SH-SY5Y (cell line): ENCODE results near the gene ATP5ME.

Source experiments
- GATA2 ChIP-seq: IDR thresholded peaks from 2 replicates; pipeline ENCODE4 v1.6.1; 2011; ENCODE audit warnings: mild to moderate bottlenecking, low read depth, low read length
- GATA3 ChIP-seq: IDR thresholded peaks from 2 replicates; pipeline ENCODE4 v1.6.1; 2011; ENCODE audit warnings: low read depth, mild to moderate bottlenecking, low read length, moderate library complexity

Gene ATP5ME

DNA sequence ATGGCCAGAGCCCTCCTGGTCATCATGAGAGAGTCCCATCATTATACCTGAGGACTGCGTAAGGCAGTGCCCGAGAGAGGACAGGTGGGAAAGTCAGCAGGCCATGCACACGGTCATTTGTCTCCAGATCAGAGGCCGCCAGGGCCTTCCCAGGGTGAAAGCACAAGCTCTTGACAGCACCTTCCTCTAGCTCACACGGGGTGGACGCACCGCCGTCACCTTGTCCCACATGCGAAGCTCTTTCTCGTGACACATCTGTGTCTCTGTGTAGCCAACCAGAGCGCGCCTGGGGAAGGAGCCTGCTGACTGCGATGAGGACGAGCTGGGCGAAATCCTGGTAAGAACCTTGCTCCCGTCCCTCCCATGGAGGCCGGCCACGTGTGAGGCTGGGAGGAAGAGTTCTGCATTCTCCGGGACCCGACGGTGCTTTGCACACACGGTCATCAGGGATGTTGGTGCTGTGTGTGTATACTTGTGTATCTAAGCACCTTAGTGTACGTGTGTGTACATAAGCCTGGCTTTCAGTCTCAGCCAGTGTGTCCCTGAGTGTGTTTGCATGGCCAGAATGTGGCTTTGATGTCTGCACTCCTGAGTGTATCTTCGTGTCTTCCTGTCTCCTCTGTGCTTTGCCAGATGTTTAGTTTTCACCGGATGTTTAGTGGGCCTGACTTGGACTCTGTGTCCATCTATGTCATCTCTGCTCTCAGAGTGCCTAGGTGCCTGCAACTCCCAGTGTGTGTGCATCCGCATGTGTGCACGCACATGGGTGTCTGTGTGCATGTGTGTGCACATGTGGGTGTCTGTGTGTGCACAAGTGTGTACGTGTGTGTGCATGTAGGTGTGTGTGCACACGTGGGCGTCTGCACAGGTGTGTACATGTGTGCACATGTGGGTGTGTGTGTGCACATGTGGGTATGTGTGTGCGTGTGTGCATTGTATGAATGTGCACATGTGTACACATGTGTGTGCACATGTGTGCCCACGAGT lies 15.1 kb downstream of the ATP5ME start:
- TF ChIP-seq GATA2 (no peak), GATA3 (no peak)

DNA sequence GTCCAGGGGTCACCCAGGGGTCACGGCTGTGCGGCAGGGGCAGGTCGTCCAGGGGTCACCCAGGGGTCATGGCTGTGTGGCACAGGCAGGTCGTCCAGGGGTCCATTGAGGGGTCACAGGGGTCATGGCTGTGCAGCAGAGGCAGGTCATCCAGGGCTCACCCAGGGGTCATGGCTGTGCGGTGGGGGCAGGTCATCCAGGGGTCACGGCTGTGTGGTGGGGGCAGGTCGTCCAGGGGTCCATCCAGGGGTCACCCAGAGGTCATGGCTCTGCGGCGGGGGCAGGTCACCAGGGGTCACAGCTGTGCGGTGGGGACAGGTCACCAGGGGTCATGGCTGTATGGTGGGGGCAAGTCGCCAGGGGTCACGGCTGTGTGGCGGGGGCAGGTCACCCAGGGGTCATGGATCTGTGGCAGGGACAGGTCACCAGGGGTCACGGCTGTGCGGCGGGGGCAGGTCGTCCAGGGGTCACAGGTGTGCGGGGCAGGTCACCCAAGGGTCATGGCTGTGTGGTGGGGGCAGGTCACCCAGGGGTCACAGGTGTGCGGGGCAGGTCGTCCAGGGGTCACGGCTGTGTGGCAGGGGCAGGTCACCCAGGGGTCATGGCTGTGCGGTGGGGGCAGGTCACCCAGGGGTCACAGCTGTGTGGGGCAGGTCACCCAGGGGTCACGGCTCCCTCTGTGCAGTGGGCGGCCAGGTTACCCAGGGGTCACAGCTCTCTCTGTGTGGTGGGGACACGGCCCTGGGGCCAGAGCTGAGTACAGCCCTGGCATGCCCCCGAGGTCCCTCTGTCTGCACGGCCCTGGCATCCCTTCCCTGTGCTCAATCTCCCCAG lies 16.0 kb downstream of the ATP5ME start:
- TF ChIP-seq GATA3 (no peak), GATA2 (no peak)

DNA sequence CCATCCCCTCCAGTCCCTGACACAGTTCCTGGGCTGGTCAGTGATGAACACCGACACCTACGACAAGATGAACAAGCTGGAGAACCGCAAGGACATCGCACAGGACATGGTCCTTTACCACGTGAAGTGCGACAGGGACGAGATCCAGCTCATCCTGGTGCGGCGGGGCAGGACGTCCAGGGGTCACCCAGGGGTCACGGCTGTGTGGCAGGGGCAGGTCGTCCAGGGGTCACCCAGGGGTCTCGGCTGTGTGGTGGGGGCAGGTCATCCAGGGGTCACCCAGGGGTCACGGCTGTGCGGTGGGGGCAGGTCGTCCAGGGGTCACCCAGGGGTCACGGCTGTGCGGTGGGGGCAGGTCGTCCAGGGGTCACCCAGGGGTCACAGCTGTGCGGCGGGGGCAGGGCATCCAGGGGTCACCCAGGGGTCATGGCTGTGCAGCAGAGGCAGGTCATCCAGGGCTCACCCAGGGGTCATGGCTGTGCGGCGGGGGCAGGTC lies 16.7 kb downstream of the ATP5ME start:
- TF ChIP-seq GATA3 (no peak), GATA2 (no peak)

DNA sequence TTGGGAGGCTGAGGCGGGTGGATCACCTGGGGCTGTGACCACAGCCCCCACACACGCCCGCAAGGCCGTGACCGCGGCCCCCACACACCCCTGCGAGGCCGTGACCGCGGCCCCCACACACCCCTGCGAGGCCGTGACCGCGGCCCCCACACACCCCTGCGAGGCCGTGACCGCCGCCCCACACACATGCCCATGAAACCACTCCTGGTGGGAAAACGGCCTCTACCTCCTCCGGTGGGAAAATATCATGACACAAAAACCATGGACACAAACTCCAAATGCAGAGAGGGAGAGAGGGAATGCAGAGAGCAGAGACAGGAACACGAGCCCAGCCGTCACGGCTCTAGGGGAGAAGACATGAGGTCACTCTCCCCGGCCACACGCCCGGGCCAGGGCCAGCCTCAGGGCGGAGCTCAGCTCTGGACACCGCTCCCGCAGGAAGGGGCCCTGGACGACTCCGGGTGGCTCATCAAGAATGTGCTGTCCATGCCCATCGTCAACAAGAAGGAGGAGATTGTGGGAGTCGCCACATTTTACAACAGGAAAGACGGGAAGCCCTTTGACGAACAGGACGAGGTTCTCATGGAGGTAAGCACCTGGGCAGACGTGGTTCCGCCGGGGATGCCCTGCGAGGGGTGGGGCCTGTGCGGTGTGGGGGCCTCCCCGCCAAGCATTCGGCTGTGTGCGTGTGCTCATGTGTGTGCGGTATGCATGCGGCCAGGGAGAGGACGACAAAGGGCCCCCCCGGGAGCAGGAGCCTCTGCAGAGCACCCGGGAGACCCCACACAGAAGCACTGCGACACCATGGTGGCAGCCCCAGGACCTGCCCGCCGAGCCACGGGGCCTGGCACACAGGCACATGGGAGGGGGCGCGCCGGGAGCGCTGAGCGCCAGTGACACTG lies 17.4 kb downstream of the ATP5ME start:
- TF ChIP-seq GATA2 (no peak), GATA3 (no peak)

DNA sequence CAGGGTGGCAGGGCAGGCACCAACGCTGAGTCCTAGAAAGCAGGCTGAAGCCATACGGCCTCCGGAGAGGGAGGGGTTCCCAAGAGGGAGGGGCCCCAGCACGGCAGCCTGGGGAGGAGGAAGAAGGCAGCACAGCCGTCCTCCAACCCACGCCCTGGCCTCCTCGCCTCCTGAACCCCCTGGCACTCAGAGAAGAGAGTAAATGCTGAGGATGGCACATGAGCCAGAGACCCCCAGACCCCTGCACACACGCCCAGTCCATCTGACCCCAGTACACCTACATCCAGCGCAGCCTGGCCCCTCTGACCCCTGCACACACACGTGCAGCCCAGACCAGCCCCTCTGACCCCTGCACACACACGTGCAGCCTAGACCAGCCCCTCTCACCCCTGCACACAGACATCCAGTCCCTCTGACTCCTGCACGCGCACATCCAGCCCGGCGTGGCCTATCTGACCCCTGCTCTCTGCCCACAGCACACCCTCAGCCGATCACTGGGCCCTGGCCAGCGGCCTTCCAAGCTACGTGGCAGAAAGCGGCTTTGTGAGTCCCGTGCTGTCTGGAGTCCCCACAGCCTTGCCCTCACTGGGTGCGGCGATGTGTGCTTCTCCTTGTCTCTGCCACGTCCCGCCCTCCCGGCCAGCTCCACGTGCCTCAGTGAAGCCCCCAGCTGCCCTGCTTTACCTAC lies 18.5 kb downstream of the ATP5ME start:
- TF ChIP-seq GATA3 (no peak), GATA2 (no peak)

DNA sequence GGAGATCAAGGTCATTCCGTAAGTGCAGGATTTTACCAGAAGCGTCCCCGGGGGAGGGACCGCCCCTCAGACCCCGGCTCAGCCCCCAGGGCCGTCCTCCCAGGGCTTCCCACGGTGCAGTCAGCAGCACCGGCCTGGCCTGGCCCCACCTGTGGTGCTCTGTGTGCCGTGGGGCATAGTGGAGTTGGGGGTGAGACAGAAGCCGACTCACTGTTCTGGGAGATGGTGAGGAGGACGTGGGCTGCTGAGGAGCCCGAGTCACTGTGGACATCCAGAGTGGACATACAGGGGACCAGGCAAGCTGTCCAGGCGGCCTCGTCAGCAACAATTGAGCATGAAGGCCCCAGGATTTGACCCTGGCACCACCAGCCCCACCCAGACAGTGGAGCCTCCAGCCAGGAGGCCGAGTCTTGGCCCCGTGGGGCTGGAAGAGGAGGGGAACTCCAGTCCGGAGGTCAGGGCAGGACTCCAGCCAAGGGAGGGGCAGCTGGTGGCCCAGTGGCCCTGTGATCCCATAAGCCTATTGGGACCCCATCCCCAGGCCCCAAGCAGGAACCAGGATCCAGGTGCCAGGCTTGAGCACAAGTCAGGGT lies 19.1 kb downstream of the ATP5ME start:
- no peak for TF ChIP-seq GATA3
- no peak for TF ChIP-seq GATA2

DNA sequence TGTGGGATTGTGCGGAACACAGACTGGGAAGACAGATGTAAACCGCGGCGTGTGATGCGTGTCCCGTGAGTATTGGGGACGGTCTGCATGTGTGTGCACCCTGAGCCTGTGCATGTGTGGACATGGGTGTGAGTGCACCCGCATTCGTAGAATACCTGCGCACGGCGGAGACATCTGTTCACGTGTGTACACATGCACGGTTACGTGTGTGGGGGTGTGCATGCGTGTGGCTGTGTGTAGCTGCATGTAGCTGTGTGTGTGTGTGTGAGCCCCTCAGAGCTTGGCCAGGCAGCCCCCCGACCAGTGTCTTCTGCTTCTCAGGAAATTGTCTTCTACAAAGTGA lies 19.6 kb downstream of the ATP5ME start:
- TF ChIP-seq GATA2 (no peak), GATA3 (no peak)

DNA sequence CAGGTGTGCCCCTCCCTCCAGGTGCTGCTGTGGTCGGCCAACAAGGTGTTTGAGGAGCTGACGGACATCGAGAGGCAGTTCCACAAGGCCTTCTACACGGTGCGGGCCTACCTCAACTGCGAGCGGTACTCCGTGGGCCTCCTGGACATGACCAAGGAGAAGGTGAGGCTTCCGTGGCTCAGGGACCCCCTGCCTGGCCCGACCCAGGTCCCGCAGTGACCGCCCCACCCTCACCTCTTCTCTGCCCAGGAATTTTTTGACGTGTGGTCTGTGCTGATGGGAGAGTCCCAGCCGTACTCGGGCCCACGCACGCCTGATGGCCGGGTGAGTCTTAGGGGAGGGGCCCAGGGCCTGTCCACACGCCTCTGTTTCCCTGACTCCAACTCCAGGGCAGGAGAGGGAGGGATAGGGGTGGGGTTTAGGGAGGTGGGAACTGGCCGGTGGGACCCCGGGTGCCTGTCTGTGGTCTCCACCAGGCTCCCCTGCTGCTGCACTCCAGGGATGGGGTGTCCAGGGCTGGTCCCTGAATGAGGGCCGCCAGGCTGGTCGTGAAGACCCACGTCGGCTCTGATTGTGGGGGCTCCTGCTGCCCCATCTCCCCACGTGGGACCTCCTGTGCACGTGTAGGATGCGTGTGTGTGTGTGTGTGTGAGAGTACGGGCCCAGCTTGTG lies 20.1 kb downstream of the ATP5ME start:
- TF ChIP-seq GATA2, result no peak
- no peak for TF ChIP-seq GATA3

DNA sequence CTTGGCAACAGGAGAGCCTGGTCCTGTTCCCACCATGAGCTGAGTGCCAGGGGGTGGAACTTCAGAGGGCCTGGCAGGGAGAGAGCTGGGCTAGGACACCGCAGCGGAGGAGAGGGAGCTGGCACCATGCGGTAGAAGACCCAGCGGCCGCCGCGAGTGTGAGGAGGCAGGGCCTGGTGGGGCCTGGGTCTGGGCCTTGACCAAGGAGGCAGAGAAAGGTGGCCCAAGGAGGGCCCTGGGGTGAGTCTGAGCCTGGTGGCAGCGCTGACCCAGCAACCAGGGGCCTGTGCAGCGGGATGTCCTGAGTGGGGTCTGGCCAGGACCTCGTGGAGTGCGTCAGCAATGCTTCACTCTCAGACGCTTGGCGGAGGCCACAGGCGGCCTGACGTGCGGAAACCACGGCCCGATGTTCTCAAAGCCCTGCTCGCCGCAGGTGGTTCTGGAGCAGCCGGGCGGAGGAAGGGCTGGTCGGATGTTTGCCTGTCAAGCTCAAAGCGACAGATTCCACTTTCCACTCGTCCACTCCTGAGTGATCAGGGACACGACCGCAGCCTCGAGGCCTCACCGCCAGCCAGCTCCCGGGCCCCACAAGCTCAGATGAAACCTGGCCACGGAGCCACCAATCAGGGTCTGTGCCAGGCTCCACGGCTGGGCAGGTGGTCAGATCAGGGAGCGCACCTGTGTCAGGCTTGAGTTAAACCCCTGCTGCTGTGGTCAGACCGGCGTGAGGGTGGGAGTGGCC lies 20.8 kb downstream of the ATP5ME start:
- TF ChIP-seq GATA2 (no peak), GATA3 (no peak)

DNA sequence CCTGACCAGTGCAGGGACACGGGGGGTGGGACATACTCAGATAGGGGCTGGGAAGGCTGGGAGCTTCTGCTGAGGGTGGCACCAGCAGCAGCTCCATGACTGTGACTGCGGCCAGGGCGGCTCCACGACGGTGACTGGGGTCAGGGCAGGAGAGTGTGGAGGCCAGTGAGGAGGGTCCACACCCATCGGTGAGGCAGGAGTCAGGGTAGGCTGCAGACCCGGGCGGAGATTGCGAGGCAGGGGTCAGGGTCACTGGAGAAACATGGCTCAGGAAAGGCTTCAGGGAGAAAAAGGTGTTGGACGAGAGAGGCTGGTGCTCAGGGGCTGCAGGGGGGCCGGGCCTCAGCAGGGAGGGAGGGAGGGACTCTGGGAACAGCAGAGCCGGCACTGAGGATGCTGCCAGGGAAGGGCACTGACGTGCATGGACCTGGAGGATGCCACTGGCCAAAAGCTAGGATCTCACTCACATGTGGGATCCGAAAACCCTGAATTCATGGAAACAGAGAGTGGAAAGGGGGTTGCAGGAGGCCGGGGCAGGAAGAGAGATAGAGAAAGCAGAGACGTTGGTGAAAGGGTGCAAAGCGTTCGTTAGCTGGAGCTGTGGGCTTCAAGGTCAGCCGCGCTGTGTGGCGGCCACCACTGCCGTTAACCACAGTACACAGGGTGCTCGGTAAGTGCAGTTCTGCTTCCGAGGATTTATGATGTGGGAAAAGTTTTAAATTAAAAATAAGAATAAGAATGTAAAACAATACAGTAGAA lies 22.0 kb downstream of the ATP5ME start:
- TF ChIP-seq GATA3 (no peak), GATA2 (no peak)
